Osteoblast (primary cell): ENCODE results near the gene PHF13. TPM values are rescaled to one million over a fixed set of nuclear protein-coding genes. Genes with fewer than 3 reads are reported as not detected.

Experiments used
- DNase-seq: peaks from one replicate; pipeline ENCODE4 v3.0.0; 2011; ENCODE audit warnings: low spot score, mixed read lengths; ENCODE audit not compliant: insufficient read length; ENCODE audit errors: missing footprints
- H2AFZ ChIP-seq: 2 replicates; pipeline ENCODE4 v1.6.0; 2011; ENCODE audit warnings: mild to moderate bottlenecking, low read length
- H3K27ac ChIP-seq: 2 replicates; pipeline ENCODE4 v1.5.1; 2011; ENCODE audit warnings: mild to moderate bottlenecking, low read depth, low read length, moderate library complexity
- H3K27me3 ChIP-seq: 2 replicates; pipeline ENCODE4 v1.6.0; 2012; ENCODE audit warnings: mild to moderate bottlenecking, control low read depth, inconsistent platforms, low read length, moderate library complexity; ENCODE audit not compliant: insufficient read depth
- H3K36me3 ChIP-seq: 2 replicates; pipeline ENCODE4 v1.5.1; 2011; ENCODE audit warnings: mild to moderate bottlenecking, low read length, control low read depth, moderate library complexity; ENCODE audit not compliant: insufficient read depth
- H3K4me1 ChIP-seq: 2 replicates; pipeline ENCODE4 v1.5.1; 2011; ENCODE audit warnings: mild to moderate bottlenecking, low read length, control low read depth, moderate library complexity; ENCODE audit not compliant: insufficient read depth
- H3K4me2 ChIP-seq: 2 replicates; pipeline ENCODE4 v1.6.0; 2011; ENCODE audit warnings: mild to moderate bottlenecking, low read length; ENCODE audit not compliant: insufficient read depth
- H3K4me3 ChIP-seq: fragments of 200-600 bp; sonication (generic); 3 replicates; pipeline ENCODE4 v1.5.1; 2012; ENCODE audit warnings: mild to moderate bottlenecking, low read length, inconsistent platforms; ENCODE audit not compliant: insufficient read depth
- H3K79me2 ChIP-seq: 2 replicates; pipeline ENCODE4 v1.6.0; 2012; ENCODE audit warnings: mild to moderate bottlenecking, low read length, control low read depth, inconsistent platforms; ENCODE audit not compliant: insufficient read depth
- H3K9me3 ChIP-seq: 2 replicates; pipeline ENCODE4 v1.5.1; 2011; ENCODE audit warnings: low read depth, low read length, control low read depth
- H4K20me1 ChIP-seq: 2 replicates; pipeline ENCODE4 v1.6.0; 2012; ENCODE audit warnings: mild to moderate bottlenecking, low read length, control low read depth; ENCODE audit not compliant: insufficient read depth
- total RNA-seq: library from RNA; depleted of rRNA; stranded (reverse); fragments of >200 nt; gene quantifications from 2 replicates; pipeline ENCODE4 v1.2.3, GENCODE V29; 2012
- TF ChIP-seq, protein P1 (sequence below): IDR thresholded peaks from 2 replicates; pipeline ENCODE4 v1.5.1; 2011; ENCODE audit warnings: mild to moderate bottlenecking, low read depth, low read length, moderate library complexity; ENCODE audit errors: extremely low read depth

PHF13 gene
- total RNA-seq, 1 donor = 13.4 TPM

- Histone ChIP-seq H3K36me3 (peaks cover 41% of the 10 kb centered on the region), H3K79me2 (peaks cover 29% of the 10 kb centered on the region), H3K4me2 (no peak overlapping the region), H3K27ac (no peak overlapping the region), H3K4me1 (no peaks in the 10 kb centered on the region), H3K9me3 (no peaks in the 10 kb centered on the region), H4K20me1 (peaks cover 36% of the 10 kb centered on the region), H2AFZ (no peak overlapping the region), H3K4me3 (no peak overlapping the region), H3K27me3 (no peaks in the 10 kb centered on the region)
- DNase-seq = peak; percentile 90
- TF ChIP-seq, protein P1, sequence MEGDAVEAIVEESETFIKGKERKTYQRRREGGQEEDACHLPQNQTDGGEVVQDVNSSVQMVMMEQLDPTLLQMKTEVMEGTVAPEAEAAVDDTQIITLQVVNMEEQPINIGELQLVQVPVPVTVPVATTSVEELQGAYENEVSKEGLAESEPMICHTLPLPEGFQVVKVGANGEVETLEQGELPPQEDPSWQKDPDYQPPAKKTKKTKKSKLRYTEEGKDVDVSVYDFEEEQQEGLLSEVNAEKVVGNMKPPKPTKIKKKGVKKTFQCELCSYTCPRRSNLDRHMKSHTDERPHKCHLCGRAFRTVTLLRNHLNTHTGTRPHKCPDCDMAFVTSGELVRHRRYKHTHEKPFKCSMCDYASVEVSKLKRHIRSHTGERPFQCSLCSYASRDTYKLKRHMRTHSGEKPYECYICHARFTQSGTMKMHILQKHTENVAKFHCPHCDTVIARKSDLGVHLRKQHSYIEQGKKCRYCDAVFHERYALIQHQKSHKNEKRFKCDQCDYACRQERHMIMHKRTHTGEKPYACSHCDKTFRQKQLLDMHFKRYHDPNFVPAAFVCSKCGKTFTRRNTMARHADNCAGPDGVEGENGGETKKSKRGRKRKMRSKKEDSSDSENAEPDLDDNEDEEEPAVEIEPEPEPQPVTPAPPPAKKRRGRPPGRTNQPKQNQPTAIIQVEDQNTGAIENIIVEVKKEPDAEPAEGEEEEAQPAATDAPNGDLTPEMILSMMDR = no peak
Measured at GRCh38 chr1:6587261-6588005, 26.1 kb upstream of the PHF13 start.

DNA sequence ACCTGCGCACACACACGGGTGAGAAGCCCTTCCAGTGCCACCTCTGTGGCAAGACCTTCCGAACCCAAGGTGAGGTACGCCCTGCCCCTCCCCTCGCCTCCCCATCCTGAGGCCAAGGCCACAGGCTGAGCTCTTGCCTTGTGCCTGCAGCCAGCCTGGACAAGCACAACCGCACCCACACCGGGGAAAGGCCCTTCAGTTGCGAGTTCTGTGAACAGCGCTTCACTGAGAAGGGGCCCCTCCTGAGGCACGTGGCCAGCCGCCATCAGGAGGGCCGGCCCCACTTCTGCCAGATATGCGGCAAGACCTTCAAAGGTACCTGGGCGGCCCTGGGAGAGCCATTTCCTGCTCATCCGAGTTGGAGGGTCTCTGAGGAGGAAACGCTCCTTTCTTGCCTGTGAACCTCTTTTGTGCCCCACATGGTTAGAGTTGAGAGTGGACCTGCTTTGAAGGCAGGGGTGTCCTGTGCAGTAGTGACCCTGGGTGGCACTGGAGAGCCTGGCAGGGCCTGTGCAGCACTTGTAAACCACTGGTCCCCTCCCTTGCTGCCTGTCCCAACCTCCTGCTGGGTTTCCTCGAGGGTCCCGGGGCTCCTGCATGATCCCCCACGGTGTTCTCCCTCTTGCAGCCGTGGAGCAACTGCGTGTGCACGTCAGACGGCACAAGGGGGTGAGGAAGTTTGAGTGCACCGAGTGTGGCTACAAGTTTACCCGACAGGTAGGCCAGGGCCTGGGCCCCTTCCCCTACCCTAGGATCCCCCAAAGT is 25.2 kb upstream of the PHF13 start:
- Histone ChIP-seq H3K36me3 (peaks cover 50% of the 10 kb centered on the region), H3K27me3 (no peaks in the 10 kb centered on the region), H3K79me2 (peaks cover 36% of the 10 kb centered on the region), H2AFZ (no peak overlapping the region), H3K27ac (no peak overlapping the region), H3K4me2 (no peak overlapping the region), H3K4me3 (no peak overlapping the region), H4K20me1 (peaks cover 45% of the 10 kb centered on the region), H3K9me3 (no peaks in the 10 kb centered on the region), H3K4me1 (no peaks in the 10 kb centered on the region)
- TF ChIP-seq, protein P1 = no peak
- peak; percentile 73 for DNase-seq

DNA sequence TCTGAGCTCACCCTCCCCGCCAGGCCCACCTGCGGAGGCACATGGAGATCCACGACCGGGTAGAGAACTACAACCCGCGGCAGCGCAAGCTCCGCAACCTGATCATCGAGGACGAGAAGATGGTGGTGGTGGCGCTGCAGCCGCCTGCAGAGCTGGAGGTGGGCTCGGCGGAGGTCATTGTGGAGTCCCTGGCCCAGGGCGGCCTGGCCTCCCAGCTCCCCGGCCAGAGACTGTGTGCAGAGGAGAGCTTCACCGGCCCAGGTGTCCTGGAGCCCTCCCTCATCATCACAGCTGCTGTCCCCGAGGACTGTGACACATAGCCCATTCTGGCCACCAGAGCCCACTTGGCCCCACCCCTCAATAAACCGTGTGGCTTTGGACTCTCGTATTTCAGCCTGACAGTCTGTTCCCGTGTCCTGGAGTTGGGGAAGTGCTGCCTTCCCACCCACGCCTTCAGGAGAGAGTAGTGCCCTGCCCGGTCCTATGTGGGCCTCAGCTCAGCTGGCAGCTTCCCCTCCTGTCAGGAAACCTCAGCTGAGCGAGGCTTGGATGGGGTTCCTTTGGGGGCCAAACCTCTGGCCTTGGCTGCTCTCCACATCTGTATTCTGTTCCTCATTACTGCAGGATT is 24.5 kb upstream of the PHF13 start:
- peaks cover 43% of the 10 kb centered on the region for H3K79me2 ChIP-seq
- no peak overlapping the region for H2AFZ ChIP-seq
- H3K36me3 ChIP-seq = peaks cover 57% of the 10 kb centered on the region
- H3K4me2 ChIP-seq = no peak overlapping the region
- H3K9me3 ChIP-seq = no peaks in the 10 kb centered on the region
- TF ChIP-seq, protein P1 = no peak
- no peaks in the 10 kb centered on the region for H3K4me1 ChIP-seq
- peaks cover 51% of the 10 kb centered on the region for H4K20me1 ChIP-seq
- no peak overlapping the region for H3K27ac ChIP-seq
- H3K4me3 ChIP-seq = no peak overlapping the region
- DNase-seq = peak; percentile 77
- H3K27me3 ChIP-seq = no peaks in the 10 kb centered on the region

GRCh38 chr1:6590046-6590445 is 23.5 kb upstream of the PHF13 start:
- no peaks in the 10 kb centered on the region for H3K27me3 ChIP-seq
- no peak overlapping the region for H3K4me3 ChIP-seq
- DNase-seq = peak; percentile 57
- peaks cover 49% of the 10 kb centered on the region for H4K20me1 ChIP-seq
- no peak overlapping the region for H2AFZ ChIP-seq
- H3K9me3 ChIP-seq = no peaks in the 10 kb centered on the region
- no peak overlapping the region for H3K4me2 ChIP-seq
- TF ChIP-seq, protein P1 = no peak
- H3K27ac ChIP-seq = no peak overlapping the region
- peaks cover 66% of the 10 kb centered on the region for H3K36me3 ChIP-seq
- H3K79me2 ChIP-seq = peaks cover 46% of the 10 kb centered on the region
- H3K4me1 ChIP-seq = no peaks in the 10 kb centered on the region
